ENCODE measurements around the gene PLPP2.

PLPP2 gene

DNA sequence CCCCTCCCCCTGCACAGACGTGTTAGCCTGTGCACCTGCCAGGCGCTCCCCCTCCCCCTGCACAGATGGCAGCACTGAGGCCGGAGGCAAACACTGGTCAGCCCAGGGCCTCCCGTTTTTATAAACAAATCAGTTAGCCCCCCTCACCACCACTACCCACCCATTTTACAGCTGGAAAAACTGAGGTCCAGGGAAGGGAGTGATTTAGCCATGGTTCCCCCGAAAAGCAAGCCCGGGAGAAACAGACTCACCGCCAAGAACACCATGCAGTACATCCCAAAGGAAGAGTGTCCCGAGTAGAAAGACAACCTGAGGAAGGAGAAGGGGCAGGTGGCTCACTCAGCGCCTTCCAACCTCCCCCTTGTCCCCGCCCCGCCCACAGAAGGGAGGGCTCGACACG is 8.7 kb downstream of the PLPP2 start:
- CTCF ChIA-PET, result interaction anchor here (1.4 kb wide), 1 partner anchor 10 kb away, joined by 4 read pairs; no protein-coding TSS in a partner anchor
- no peak for TF ChIP-seq OVOL3 (tag by site-specific recombination; IDR thresholded peaks at IDR 0.05)
- TF ChIP-seq ZNF76 (tag by site-specific recombination; IDR thresholded peaks at IDR 0.05; ENCODE audit: borderline replicate concordance, low read depth), result no peak
- no peak for TF ChIP-seq GFI1B (tag by site-specific recombination; IDR thresholded peaks at IDR 0.05)
- H3K36me3 ChIP-seq (ENCODE audit: control insufficient read depth in 2 of 2, insufficient read depth in 1 of 2, low read length in 2 of 2), result no peaks in the 10 kb centered on the region; a peak in 1 of 3 replicates
- no peaks in the 10 kb centered on the region for H3K4me1 ChIP-seq (ENCODE audit: control insufficient read depth, insufficient read depth, low read length)
- no peaks in the 10 kb centered on the region for H3K9me3 ChIP-seq (ENCODE audit: control insufficient read depth, insufficient read depth, low read depth, low read length)
- no peak overlapping the region for H3K27ac ChIP-seq (ENCODE audit: extremely low read depth, low read depth, low read length)
- no peak overlapping the region for H3K4me3 ChIP-seq (ENCODE audit: low read depth, low read length)
- POLR2A ChIA-PET, result no interaction called here

DNA sequence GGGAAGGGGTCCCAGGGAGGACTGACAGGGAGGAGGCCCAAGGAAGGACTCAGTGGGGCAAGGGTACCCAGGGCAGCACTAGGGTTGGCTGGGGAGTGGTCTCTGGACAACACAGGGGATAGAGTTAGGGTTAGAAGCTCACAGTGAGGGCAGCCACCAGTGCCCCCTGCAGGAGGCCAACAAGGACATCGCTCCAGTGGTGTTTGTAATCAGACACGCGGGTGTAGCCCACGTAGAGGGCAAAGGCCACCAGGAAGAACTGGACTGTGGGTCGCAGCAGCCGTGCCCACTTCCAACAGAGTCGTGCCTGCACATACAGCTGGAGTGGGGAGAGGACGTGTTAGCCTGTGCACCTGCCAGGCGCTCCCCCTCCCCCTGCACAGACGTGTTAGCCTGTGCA is 9.2 kb downstream of the PLPP2 start:
- H3K36me3 ChIP-seq (ENCODE audit: control insufficient read depth in 2 of 2, insufficient read depth in 1 of 2, low read length in 2 of 2), result no peaks in the 10 kb centered on the region; a peak in 1 of 3 replicates
- no peak overlapping the region for H3K27ac ChIP-seq (ENCODE audit: extremely low read depth, low read depth, low read length)
- CTCF ChIA-PET, result interaction anchor here (0.6 kb wide), 1 partner anchor 10 kb away, joined by 3 read pairs; no protein-coding TSS in a partner anchor

GRCh38 chr19:281156-281853 is 9.9 kb downstream of the PLPP2 start:
- Histone ChIP-seq H3K27ac (ENCODE audit: extremely low read depth, low read depth, low read length) (no peak overlapping the region), H3K4me3 (ENCODE audit: low read depth, low read length) (no peak overlapping the region), H3K36me3 (ENCODE audit: control insufficient read depth in 2 of 2, insufficient read depth in 1 of 2, low read length in 2 of 2) (no peaks in the 10 kb centered on the region; a peak in 1 of 3 replicates), H3K9me3 (ENCODE audit: control insufficient read depth, insufficient read depth, low read depth, low read length) (no peaks in the 10 kb centered on the region), H3K4me1 (ENCODE audit: control insufficient read depth, insufficient read depth, low read length) (no peaks in the 10 kb centered on the region)
- POLR2A ChIA-PET, result no interaction called here
- CTCF ChIA-PET, result interaction anchor here (0.6 kb wide), 1 partner anchor 9 kb away, joined by 3 read pairs; no protein-coding TSS in a partner anchor
- TF ChIP-seq ZNF274 (IDR thresholded peaks at IDR 0.05; ENCODE audit: low read length) (no peak), ZNF274 (tag by site-specific recombination; IDR thresholded peaks at IDR 0.05; ENCODE audit: borderline replicate concordance) (no peak), ZNF530 (tag by site-specific recombination; IDR thresholded peaks at IDR 0.05; ENCODE audit: low read depth) (no peak), SALL2 (tag by site-specific recombination; IDR thresholded peaks at IDR 0.05; ENCODE audit: borderline replicate concordance) (no peak), ZNF621 (tag by site-specific recombination; IDR thresholded peaks at IDR 0.05) (no peak), ZNF785 (tag by site-specific recombination; IDR thresholded peaks at IDR 0.05) (no peak), ZNF473 (tag by site-specific recombination; IDR thresholded peaks at IDR 0.05) (no peak)
- TF ChIP-seq, protein P1, sequence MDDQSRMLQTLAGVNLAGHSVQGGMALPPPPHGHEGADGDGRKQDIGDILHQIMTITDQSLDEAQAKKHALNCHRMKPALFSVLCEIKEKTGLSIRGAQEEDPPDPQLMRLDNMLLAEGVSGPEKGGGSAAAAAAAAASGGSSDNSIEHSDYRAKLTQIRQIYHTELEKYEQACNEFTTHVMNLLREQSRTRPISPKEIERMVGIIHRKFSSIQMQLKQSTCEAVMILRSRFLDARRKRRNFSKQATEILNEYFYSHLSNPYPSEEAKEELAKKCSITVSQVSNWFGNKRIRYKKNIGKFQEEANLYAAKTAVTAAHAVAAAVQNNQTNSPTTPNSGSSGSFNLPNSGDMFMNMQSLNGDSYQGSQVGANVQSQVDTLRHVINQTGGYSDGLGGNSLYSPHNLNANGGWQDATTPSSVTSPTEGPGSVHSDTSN (CRISPR knock-in tag; IDR thresholded peaks at IDR 0.05), result no peak

More for the DNA sequence above, 9.2 kb downstream of the PLPP2 start:
- no peak for TF ChIP-seq ZSCAN30 (tag by site-specific recombination; IDR thresholded peaks at IDR 0.05)
- TF ChIP-seq ZNF561 (tag by site-specific recombination; IDR thresholded peaks at IDR 0.05; ENCODE audit: borderline replicate concordance), result no peak
- H3K4me1 ChIP-seq (ENCODE audit: control insufficient read depth, insufficient read depth, low read length), result no peaks in the 10 kb centered on the region
- no peak overlapping the region for H3K4me3 ChIP-seq (ENCODE audit: low read depth, low read length)
- no peaks in the 10 kb centered on the region for H3K9me3 ChIP-seq (ENCODE audit: control insufficient read depth, insufficient read depth, low read depth, low read length)
- POLR2A ChIA-PET, result no interaction called here

DNA sequence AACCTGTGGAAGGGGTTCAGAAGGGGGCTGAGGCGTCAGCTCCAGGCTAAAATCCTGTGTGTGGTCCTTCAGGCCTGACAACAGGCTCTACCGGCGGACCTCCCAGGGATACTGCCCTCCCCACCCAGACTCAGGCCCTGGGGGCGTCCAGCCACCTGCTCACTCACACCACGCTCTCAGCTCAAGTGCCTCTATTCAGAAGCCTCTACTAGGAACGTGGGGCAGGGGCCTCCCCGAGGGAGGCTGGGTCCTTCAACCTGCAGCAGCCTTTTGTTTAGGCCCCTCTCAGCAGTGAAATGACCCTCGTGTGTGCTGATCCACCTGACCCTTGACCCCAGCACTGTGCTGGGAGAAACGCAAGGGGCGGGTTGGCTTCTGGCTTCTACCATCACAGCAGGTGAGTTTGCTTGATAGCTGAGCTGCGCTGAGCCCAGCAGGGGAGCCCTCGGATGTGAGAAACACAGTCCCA is 10.6 kb downstream of the PLPP2 start:
- Histone ChIP-seq H3K27ac (ENCODE audit: extremely low read depth, low read depth, low read length) (no peak overlapping the region), H3K4me1 (ENCODE audit: control insufficient read depth, insufficient read depth, low read length) (no peaks in the 10 kb centered on the region), H3K36me3 (ENCODE audit: control insufficient read depth in 2 of 2, insufficient read depth in 1 of 2, low read length in 2 of 2) (no peaks in the 10 kb centered on the region; a peak in 1 of 3 replicates), H3K9me3 (ENCODE audit: control insufficient read depth, insufficient read depth, low read depth, low read length) (no peaks in the 10 kb centered on the region), H3K4me3 (ENCODE audit: low read depth, low read length) (no peak overlapping the region)
- ChIA-PET CTCF (no interaction called here), POLR2A (interaction anchor here (0.5 kb wide), 1 partner anchor 140 kb away, joined by 7 read pairs; no protein-coding TSS in a partner anchor)
- TF ChIP-seq ZIC2 (tag by site-specific recombination; IDR thresholded peaks at IDR 0.05) (peak; percentile 87), OSR2 (tag by site-specific recombination; IDR thresholded peaks at IDR 0.05) (peak; percentile 30; the same call in 1 of the 2 replicates), ATF2 (tag by site-specific recombination; IDR thresholded peaks at IDR 0.05; ENCODE audit: low read depth) (no peak), ZNF776 (tag by site-specific recombination; IDR thresholded peaks at IDR 0.05; ENCODE audit: borderline replicate concordance) (no peak)
